ENCODE data around the gene HOXB9. TPM values are rescaled to one million over a fixed set of nuclear protein-coding genes. Genes with fewer than 3 reads are reported as not detected.

Gene HOXB9
- total and polyA plus RNA-seq, 8 donors, result 0.09 to 0.61 (median 0.15) TPM; not detected in 2

DNA sequence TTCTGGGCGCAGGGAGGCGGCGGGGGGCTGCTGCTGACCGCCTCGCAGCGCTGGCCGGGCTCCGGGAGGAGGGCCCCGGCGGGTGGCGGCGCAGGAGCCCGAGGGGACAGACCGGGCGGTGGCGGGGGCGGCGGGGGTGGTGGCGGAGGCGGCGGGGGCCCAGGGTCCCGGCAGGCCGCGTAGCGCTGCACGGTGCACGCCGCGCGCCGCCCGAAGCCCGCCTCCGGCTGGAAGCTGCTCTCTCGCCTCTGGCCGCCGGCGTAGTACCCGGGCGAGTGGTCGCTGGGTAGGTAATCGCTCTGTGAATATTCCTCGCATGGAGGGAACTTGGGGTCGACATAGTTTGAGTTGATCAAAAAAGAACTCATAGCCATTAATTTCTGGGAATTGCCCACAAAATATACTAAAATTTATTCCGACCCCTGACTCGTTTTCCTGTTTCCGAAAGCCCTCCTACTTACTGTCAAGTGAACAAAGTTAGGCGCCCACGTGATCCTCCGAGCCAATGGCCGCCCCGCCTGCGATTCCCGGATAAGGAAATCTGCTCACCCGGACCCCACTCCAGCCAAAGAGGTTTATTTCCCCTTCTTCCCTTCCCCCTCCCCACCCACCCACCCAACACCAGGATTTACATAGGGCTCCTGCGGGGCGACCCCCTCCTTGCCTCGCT is 48.1 kb downstream of the HOXB9 start, which contains the start of gene HOXB4:
HOXB4 (minus strand) TSS at position 405 of the 670 bp plus-strand sequence; CDS start at position 374, 31 bp downstream.
- DNase-seq, result peak in 3 of 4 donors; percentile 86 to 90 (median 87)
- Histone ChIP-seq H3K4me3 (peak within 1 kb of the TSS; percentile 29 to 46), H3K27ac (peak within 1 kb of the TSS; percentile 72 to 95), H3K4me1 (peaks cover 3 to 46% of the 10 kb centered on the region in 2 donors), H3K9me3 (no peaks in the 10 kb centered on the region), H3K27me3 (peaks cover 64 to 100% of the 10 kb centered on the region in 2 donors), H3K36me3 (no peaks in the 10 kb centered on the region)
- ATAC-seq, result peak; percentile 56
- TF ChIP-seq, protein P1, sequence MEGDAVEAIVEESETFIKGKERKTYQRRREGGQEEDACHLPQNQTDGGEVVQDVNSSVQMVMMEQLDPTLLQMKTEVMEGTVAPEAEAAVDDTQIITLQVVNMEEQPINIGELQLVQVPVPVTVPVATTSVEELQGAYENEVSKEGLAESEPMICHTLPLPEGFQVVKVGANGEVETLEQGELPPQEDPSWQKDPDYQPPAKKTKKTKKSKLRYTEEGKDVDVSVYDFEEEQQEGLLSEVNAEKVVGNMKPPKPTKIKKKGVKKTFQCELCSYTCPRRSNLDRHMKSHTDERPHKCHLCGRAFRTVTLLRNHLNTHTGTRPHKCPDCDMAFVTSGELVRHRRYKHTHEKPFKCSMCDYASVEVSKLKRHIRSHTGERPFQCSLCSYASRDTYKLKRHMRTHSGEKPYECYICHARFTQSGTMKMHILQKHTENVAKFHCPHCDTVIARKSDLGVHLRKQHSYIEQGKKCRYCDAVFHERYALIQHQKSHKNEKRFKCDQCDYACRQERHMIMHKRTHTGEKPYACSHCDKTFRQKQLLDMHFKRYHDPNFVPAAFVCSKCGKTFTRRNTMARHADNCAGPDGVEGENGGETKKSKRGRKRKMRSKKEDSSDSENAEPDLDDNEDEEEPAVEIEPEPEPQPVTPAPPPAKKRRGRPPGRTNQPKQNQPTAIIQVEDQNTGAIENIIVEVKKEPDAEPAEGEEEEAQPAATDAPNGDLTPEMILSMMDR (IDR thresholded peaks at IDR 0.05), result no peak
- intact Hi-C loops (cut with DNase I), result no loop called here

DNA sequence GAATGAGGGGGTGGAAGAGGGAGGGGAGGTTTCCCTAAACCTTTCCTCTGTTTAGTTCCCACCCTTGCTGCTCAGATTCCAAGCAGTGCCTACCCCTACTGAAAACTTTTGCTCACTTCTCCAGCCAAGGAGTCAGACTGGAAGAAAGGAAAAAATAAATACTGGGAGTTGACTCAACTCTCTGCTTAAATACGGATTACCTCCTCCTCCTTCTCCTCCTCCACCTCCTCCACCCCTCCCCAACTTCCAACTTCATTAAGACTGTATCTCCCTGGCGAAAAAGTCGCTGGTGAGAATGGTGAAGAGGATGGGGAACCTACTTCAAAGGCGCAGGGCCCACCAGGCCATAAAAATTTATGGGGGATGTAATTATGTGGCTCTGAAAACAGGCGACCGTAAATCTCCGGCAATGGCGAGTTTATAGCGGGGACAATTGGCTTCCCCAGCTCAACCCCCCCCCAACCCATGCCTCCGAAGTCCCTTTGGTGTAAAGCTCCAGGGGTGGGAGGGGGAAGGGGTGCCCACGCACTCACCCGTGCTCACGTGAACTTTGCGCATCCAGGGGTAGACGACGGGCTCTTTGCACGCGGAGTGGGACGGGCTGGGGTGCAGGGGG is 48.7 kb downstream of the HOXB9 start:
- H3K27me3 ChIP-seq, result peaks cover 62 to 100% of the 10 kb centered on the region in 2 donors
- no peaks in the 10 kb centered on the region for H3K36me3 ChIP-seq
- DNase-seq (no peak), ATAC-seq (no peak)
- peak overlapping the region; percentile 72 to 95 for H3K27ac ChIP-seq
- TF ChIP-seq, protein P1 (IDR thresholded peaks at IDR 0.05), result no peak
- H3K4me3 ChIP-seq, result peak overlapping the region; percentile 29 to 46
- no peaks in the 10 kb centered on the region for H3K9me3 ChIP-seq
- peaks cover 3 to 42% of the 10 kb centered on the region in 2 donors for H3K4me1 ChIP-seq
- intact Hi-C loops (cut with DNase I), result no loop called here

DNA sequence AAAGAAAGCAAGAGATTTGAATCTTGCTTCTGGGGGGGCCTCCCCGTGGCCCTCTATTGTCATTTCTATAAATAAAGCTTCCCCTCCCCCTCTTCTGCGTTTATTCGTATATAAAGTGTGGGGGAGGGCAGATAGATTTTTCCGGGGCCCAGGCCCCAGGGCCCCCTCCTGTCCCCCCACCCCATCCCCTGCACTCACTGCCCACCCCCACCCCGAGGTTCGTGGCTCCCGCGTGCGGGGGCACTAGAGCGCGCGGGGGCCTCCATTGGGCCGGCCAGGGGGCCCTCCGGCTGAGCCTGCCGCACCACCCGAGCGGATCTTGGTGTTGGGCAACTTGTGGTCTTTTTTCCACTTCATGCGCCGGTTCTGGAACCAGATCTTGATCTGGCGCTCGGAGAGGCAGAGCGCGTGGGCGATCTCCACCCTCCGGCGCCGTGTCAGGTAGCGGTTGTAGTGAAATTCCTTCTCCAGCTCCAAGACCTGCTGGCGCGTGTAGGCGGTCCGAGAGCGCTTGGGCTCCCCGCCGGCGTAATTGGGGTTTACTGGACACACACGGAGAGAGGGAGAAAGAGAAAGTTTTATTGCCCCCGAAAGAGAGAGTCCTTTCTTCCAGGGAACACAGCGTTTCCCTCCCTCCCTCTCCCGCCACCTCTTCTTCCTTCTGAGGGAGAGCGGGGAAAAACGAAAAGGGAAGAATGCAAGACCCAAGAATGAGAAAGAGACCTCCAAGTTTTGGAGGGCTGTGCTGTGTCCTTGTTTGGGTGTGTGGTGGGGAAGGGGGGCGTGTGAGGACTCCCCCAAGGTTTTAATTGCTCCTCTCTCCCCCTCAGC is 49.5 kb downstream of the HOXB9 start:
- H3K4me1 ChIP-seq, result peaks cover 3 to 34% of the 10 kb centered on the region in 2 donors
- intact Hi-C loops (cut with DNase I), result no loop called here
- no peak for DNase-seq
- no peaks in the 10 kb centered on the region for H3K36me3 ChIP-seq
- H3K27ac ChIP-seq, result peak overlapping the region; percentile 72 to 95
- H3K4me3 ChIP-seq, result peak overlapping the region; percentile 29 to 46
- H3K27me3 ChIP-seq, result peaks cover 55 to 100% of the 10 kb centered on the region in 2 donors
- no peaks in the 10 kb centered on the region for H3K9me3 ChIP-seq
- TF ChIP-seq, protein P1 (IDR thresholded peaks at IDR 0.05), result no peak
- ATAC-seq, result no peak

DNA sequence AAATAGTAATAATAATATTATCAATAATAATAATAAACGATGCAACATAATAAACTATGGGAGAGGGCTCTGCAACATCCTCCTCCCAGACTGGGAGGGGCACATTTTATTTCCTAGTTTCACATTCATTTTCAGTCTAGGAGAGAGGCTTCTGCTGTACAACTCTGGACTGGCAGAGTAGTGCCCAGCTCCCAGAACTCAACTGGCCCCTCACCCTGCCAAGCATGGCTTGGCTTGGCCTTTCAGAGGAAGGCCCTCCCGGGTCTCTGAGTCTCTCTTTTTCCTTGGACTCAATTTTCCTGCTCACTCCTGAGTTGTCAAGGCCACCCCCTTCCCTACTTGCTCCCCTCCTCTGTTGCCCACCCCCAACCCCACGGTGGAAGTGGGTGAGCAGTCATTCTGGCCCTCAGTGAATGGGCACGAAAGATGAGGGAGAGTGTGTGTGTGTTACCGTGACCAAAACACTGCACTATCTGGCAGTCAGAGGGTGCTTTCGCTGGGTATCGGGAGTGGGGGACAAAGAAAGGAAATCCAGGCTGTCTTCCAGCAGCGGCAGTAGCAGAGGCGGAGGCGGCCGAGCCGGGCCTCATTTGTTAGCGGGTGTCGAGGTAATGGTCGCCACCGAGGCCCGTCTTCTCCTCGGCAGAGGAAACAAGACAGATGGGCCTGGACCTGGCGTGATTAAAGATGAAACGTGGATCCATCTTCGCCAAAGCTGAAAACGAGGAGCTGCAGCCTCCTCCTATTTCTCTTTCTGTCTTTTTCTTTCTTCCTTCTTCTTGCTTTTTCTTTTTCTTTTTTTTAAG is 50.3 kb downstream of the HOXB9 start:
- Histone ChIP-seq H3K4me3 (peak overlapping the region in 1 of 2 donors; percentile 46), H3K9me3 (no peaks in the 10 kb centered on the region), H3K4me1 (peaks cover 3 to 31% of the 10 kb centered on the region in 2 donors), H3K27me3 (peaks cover 47 to 100% of the 10 kb centered on the region in 2 donors), H3K36me3 (no peaks in the 10 kb centered on the region), H3K27ac (peak overlapping the region; percentile 72 to 95)
- TF ChIP-seq, protein P1 (IDR thresholded peaks at IDR 0.05), result no peak
- ATAC-seq (no peak), DNase-seq (no peak)
- intact Hi-C loops (cut with DNase I), result no loop called here
